ENCODE measurements around the gene STRN.

GRCh38 chr2:36807223-36807886 is 159.0 kb downstream of the STRN start:
- TF ChIP-seq CTCF (conservative IDR thresholded peaks at IDR 0.05) (no peak), EZH2 (IDR thresholded peaks at IDR 0.05; ENCODE audit: low read depth) (no peak)
